K562 (cell line): ENCODE measurements around the gene DCST1. TPM values are rescaled to one million over a fixed set of nuclear protein-coding genes. Genes with fewer than 3 reads are reported as not detected.

Experiments used
- E2F4 ChIP-seq: sonication (generic); formaldehyde crosslinking; IDR thresholded peaks from 2 replicates; pipeline ENCODE4 v1.8.0; 2022; ENCODE audit warnings: mild to moderate bottlenecking, low read depth, missing genetic modification reagents
- TCF3 ChIP-seq: sonication (generic); formaldehyde crosslinking; IDR thresholded peaks from 2 replicates; pipeline ENCODE4 v1.4.0; 2020; ENCODE audit warnings: mild to moderate bottlenecking, missing genetic modification reagents
- ZBTB7A ChIP-seq: IDR thresholded peaks from 2 replicates; pipeline ENCODE4 v1.6.1; 2011; ENCODE audit warnings: low read depth, mild to moderate bottlenecking, low read length, moderate library complexity, borderline replicate concordance; ENCODE audit not compliant: control insufficient read depth
- ZNF512 ChIP-seq: IDR thresholded peaks from 2 replicates; pipeline ENCODE4 v1.6.1; 2016; ENCODE audit warnings: missing genetic modification characterization, missing compliant biosample characterization
- polyA plus RNA-seq, 8 experiments: library from polyadenylated mRNA; depleted of rRNA in 4 of 8; stranded (reverse) in 5 of 8; unstranded in 3 of 8; fragments of >200 nt; fragmentation: Nextera tagmentation in 2 of 8; fragmentation: Illumina TruSeq in 1 of 8; extraction: Ambion mirVana in 2 of 8; extraction: Trizol in 1 of 8; gene quantifications; 2 replicates each; pipeline versions ENCODE4 v1.2.1 to v1.2.3, GENCODE V29; 2011 to 2014; ENCODE audit warnings: inconsistent platforms in 1 of 8, missing spikeins in 1 of 8
- total RNA-seq, 7 experiments: library from RNA; depleted of rRNA in 6 of 7; stranded (reverse); fragments of >200 nt in 6 of 7; fragmentation: Illumina TruSeq in 2 of 7; extraction: Trizol in 2 of 7; gene quantifications; 2 replicates each; pipeline versions ENCODE4 v1.2.1 to v1.2.3, GENCODE V29; 2011 to 2021; ENCODE audit warnings: low replicate concordance in 1 of 7

The DCST1 gene
- total and polyA plus RNA-seq, 9 of the 15 experiments (the other 6 are each of a cell fraction or from before 2014, with no cell fraction given), result not detected

GRCh38 chr1:155061381-155062150, 27.9 kb downstream of the DCST1 start (continued):
- TF ChIP-seq ZBTB7A, result peak; percentile 3; the same call in 1 of the 2 replicates
- TF ChIP-seq E2F4 (CRISPR knock-in tag), result 0 out of 2 replicates have a peak, but pooled peaks have one; percentile 24
- no peak for TF ChIP-seq TCF3 (CRISPR knock-in tag)
- no peak for TF ChIP-seq ZNF512 (tag)
- TF ChIP-seq, all 486 proteins: peak for 51
